ENCODE results near the gene INIP.

- TF ChIP-seq CTCF (IDR thresholded peaks at IDR 0.05) (no peak), ZFX (IDR thresholded peaks at IDR 0.05; ENCODE audit: borderline replicate concordance) (no peak)
Measured at GRCh38 chr9:112762726-112763518, 45.0 kb upstream of the INIP start.
